ENCODE results near the gene OR3A2.
"Not testable (repeated sequence)": the region's sequence is repeated elsewhere in the genome, so short reads cannot be mapped to it uniquely, and the experiment has no call there.

The OR3A2 gene

GRCh38 chr17:3293548-3293947, 92.6 kb downstream of the OR3A2 start:
- DNase-seq = not testable (repeated sequence)

GRCh38 chr17:3282901-3283300, 103.2 kb downstream of the OR3A2 start:
- DNase-seq = no peak

DNA sequence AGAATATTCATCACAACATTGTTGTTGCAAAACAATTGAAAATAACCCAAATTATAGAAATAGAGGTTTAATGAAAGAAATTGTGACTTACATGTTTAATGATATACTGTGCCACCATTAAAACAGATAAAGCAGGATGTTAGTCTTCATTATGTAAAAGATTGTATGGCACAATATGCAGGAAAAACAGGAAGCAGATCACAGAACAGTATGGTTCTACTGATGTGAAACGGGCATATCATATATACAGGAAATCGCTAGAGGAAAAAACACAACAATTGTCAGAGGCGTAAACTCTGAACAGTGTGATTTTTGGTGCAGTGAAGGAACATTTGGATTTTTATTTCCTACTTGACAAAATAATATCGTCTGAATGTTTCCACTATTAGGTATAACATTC, 110.0 kb downstream of the OR3A2 start:
- no peak for DNase-seq

- DNase-seq = no peak
Observed at GRCh38 chr17:3271072-3271848, 114.8 kb downstream of the OR3A2 start.

DNA sequence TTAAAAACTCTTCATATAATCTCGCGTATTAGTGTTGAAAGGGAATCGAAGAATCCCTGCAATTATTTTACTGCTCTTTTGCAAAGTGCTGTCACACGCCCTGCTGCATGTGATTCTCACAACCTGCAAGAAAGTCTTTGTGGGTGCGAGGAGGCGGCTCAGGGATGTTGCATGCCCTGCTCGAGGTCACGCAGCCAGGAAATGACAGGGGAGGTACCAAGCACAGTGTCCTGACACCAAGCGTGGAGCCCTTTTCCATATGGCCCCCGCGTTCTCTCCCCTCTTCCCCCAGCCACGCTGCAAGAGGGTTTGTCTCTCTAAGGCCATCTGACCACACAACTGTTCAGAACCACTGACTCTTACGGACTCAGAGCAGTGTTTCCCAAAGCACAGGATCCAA, 125.5 kb downstream of the OR3A2 start:
- no peak for DNase-seq

- DNase-seq = no peak
Observed at GRCh38 chr17:3260163-3260562, 125.9 kb downstream of the OR3A2 start.

- no peak for DNase-seq
Observed at GRCh38 chr17:3256575-3256974, 129.5 kb downstream of the OR3A2 start.

- DNase-seq = not testable (repeated sequence)
Observed at GRCh38 chr17:3249013-3249412, 137.1 kb downstream of the OR3A2 start.

DNA sequence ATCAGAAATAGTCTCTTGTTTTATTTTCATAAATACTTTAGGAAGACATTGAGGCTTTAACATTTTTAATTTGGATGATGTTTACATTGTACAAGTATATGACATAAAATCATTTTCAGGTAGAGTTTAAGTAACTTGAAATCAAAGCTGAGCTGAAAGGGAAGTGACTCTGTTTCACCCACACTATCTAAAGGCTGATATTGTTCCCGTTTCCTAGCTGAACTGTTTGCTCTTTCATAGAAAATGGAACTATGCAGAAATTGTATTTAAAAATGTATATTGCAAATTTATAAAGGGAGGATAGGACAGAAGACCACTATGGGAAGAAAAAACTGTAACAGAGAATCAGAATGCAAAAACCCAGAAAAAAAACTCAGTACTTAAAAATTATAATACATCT, 141.3 kb downstream of the OR3A2 start:
- DNase-seq = not testable (repeated sequence)

DNA sequence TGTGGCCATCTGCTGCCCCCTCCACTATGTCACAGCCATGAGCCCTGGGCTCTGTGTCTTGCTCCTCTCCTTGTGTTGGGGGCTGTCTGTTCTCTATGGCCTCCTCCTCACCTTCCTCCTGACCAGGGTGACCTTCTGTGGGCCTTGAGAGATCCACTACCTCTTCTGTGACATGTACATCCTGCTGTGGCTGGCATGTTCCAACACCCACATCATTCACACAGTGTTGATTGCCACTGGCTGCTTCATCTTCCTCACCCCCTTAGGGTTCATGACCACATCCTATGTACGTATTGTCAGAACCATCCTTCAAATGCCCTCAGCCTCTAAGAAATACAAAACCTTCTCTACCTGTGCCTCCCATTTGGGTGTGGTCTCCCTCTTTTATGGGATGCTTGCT, 145.1 kb downstream of the OR3A2 start:
- not testable (repeated sequence) for DNase-seq

- DNase-seq = peak in 1 of 51 donors; percentile 2
Observed at GRCh38 chr17:3238685-3239084, 147.4 kb downstream of the OR3A2 start.

GRCh38 chr17:3232300-3232699, 153.8 kb downstream of the OR3A2 start:
- DNase-seq = not testable (repeated sequence)
